GM12878 (cell line): ENCODE results near the gene GPR63. TPM values are rescaled to one million over a fixed set of nuclear protein-coding genes. Genes with fewer than 3 reads are reported as not detected.

Experiments used
- BACH1 ChIP-seq: fragments of 450-650 bp; IDR thresholded peaks from 2 replicates; pipeline ENCODE4 v1.6.1; 2017; ENCODE audit warnings: mild to moderate bottlenecking, borderline replicate concordance
- BHLHE40 ChIP-seq, 2 experiments: fragments of 450-650 bp in 1 of 2; IDR thresholded peaks; 2 replicates each; pipeline ENCODE4 v1.6.1; 2011 to 2017; ENCODE audit warnings: low read depth in 2 of 2, borderline replicate concordance in 1 of 2, improper control_type of control experiment in 1 of 2, low read length in 1 of 2, mild to moderate bottlenecking in 1 of 2
- BMI1 ChIP-seq: fragments of 450-650 bp; IDR thresholded peaks from 2 replicates; pipeline ENCODE4 v1.6.1; 2016; ENCODE audit warnings: mild to moderate bottlenecking, moderate library complexity, borderline replicate concordance
- CBX3 ChIP-seq: fragments of 200-600 bp; sonication (generic); IDR thresholded peaks from 2 replicates; pipeline ENCODE4 v1.6.1; 2016; ENCODE audit warnings: low read depth, borderline replicate concordance
- CBX5 ChIP-seq: sonication (generic); IDR thresholded peaks from 2 replicates; pipeline ENCODE4 v1.6.1; 2016; ENCODE audit warnings: low read depth, moderate library complexity, mild to moderate bottlenecking, inconsistent platforms
- CHD4 ChIP-seq: fragments of 200-600 bp; sonication (generic); IDR thresholded peaks from 2 replicates; pipeline ENCODE4 v1.6.1; 2016; ENCODE audit warnings: mild to moderate bottlenecking
- E4F1 ChIP-seq: fragments of 450-650 bp; IDR thresholded peaks from 2 replicates; pipeline ENCODE4 v1.6.1; 2018; ENCODE audit warnings: borderline replicate concordance, mild to moderate bottlenecking; ENCODE audit not compliant: partially characterized antibody
- FOXK2 ChIP-seq: fragments of 450-650 bp; IDR thresholded peaks from 2 replicates; pipeline ENCODE4 v1.6.1; 2017; ENCODE audit warnings: mild to moderate bottlenecking, moderate library complexity
- HDGF ChIP-seq: fragments of 450-650 bp; IDR thresholded peaks from 2 replicates; pipeline ENCODE4 v1.6.1; 2016; ENCODE audit warnings: antibody characterized with exemption
- IKZF1 ChIP-seq: fragments of 450-650 bp; conservative IDR thresholded peaks from 2 replicates; pipeline ENCODE4 v1.6.1; 2017; ENCODE audit warnings: antibody characterized with exemption, mild to moderate bottlenecking
- MEF2B ChIP-seq: fragments of 450-650 bp; IDR thresholded peaks from 2 replicates; pipeline ENCODE4 v1.6.1; 2018; ENCODE audit warnings: mild to moderate bottlenecking, moderate library complexity; ENCODE audit not compliant: partially characterized antibody, poor library complexity, severe bottlenecking
- MLLT1 ChIP-seq: fragments of 450-650 bp; IDR thresholded peaks from 2 replicates; pipeline ENCODE4 v1.6.1; 2016; ENCODE audit warnings: mild to moderate bottlenecking
- NBN ChIP-seq: fragments of 450-650 bp; IDR thresholded peaks from 2 replicates; pipeline ENCODE4 v1.6.1; 2016
- NFYA ChIP-seq: IDR thresholded peaks from 2 replicates; pipeline ENCODE4 v1.6.1; 2011; ENCODE audit warnings: low read depth, mild to moderate bottlenecking, low read length, improper control_type of control experiment, borderline replicate concordance
- NR2C1 ChIP-seq: fragments of 450-650 bp; IDR thresholded peaks from 2 replicates; pipeline ENCODE4 v1.6.1; 2017; ENCODE audit warnings: antibody characterized with exemption, mild to moderate bottlenecking, moderate library complexity
- NR2C2 ChIP-seq: IDR thresholded peaks from 2 replicates; pipeline ENCODE4 v1.6.1; 2011; ENCODE audit warnings: borderline replicate concordance, low read depth; ENCODE audit not compliant: control insufficient read depth, insufficient read length
- PKNOX1 ChIP-seq: fragments of 450-650 bp; IDR thresholded peaks from 2 replicates; pipeline ENCODE4 v1.6.1; 2016; ENCODE audit warnings: mild to moderate bottlenecking
- RB1 ChIP-seq: fragments of 450-650 bp; formaldehyde crosslinking; IDR thresholded peaks from 2 replicates; pipeline ENCODE4 v1.6.1; 2017; ENCODE audit warnings: mild to moderate bottlenecking, borderline replicate concordance
- SMARCA5 ChIP-seq: fragments of 450-650 bp; IDR thresholded peaks from 2 replicates; pipeline ENCODE4 v1.6.1; 2017; ENCODE audit warnings: mild to moderate bottlenecking
- STAT3 ChIP-seq: IDR thresholded peaks from 2 replicates; pipeline ENCODE4 v1.6.1; 2011; ENCODE audit warnings: low read depth, low read length, improper control_type of control experiment
- TAF1 ChIP-seq: IDR thresholded peaks from 2 replicates; pipeline ENCODE4 v1.6.1; 2011; ENCODE audit warnings: mild to moderate bottlenecking, low read depth, low read length, borderline replicate concordance
- YY1 ChIP-seq: IDR thresholded peaks from 2 replicates; pipeline ENCODE4 v1.6.1; 2011; ENCODE audit warnings: low read depth, mild to moderate bottlenecking, low read length
- polyA plus RNA-seq, 11 experiments: library from polyadenylated mRNA; depleted of rRNA in 4 of 11; unstranded in 6 of 11; stranded (reverse) in 5 of 11; fragments of >200 nt; fragmentation: Nextera tagmentation in 4 of 11; fragmentation: Illumina TruSeq in 1 of 11; extraction: Ambion mirVana in 4 of 11; extraction: Trizol in 1 of 11; gene quantifications; 1 replicate in 1 of 11; 2 replicates in 10 of 11; pipeline versions ENCODE4 v1.2.1 to v1.2.3, GENCODE V29; 2011 to 2016; ENCODE audit warnings: inconsistent platforms in 2 of 11, missing spikeins in 2 of 11, low read depth in 1 of 11
- total RNA-seq, 4 experiments: library from RNA; depleted of rRNA in 3 of 4; stranded (reverse); fragments of >200 nt in 3 of 4; fragmentation: Illumina TruSeq in 1 of 4; extraction: Trizol in 1 of 4; gene quantifications; 2 replicates each; pipeline versions ENCODE4 v1.2.1 to v1.2.3, GENCODE V29; 2013 to 2021
- TF ChIP-seq, protein P1 (sequence below): fragments of 450-650 bp; IDR thresholded peaks from 2 replicates; pipeline ENCODE4 v1.6.1; 2017; ENCODE audit warnings: mild to moderate bottlenecking, low read depth, inconsistent platforms; ENCODE audit not compliant: poor library complexity, severe bottlenecking

Gene GPR63
- total and polyA plus RNA-seq, 10 of the 15 experiments (the other 5 are each of a cell fraction or from before 2014, with no cell fraction given) = 1.6 to 6.6 (median 3.5) TPM

GRCh38 chr6:96837081-96837971 is at the start of gene GPR63 (continued):
- TF ChIP-seq NBN (no peak; the same call in 1 of the 2 replicates), BMI1 (0 out of 2 replicates have a peak, but pooled peaks have one; percentile 60), NFYA (no peak), CHD4 (no peak), BHLHE40 (IDR thresholded peaks at IDR 0.05; ENCODE audit: borderline replicate concordance in 1 of 2, low read depth in 2 of 2, low read length in 1 of 2) (peak in 1 of 2 experiments; percentile 15; a peak in 1 of 4 replicates), MLLT1 (0 out of 2 replicates have a peak, but pooled peaks have one; percentile 30), YY1 (peak; percentile 28; the same call in 1 of the 2 replicates), CBX5 (peak; percentile 59; the same call in 1 of the 2 replicates), IKZF1 (peak; percentile 81), RB1 (peak; percentile 73; the same call in 1 of the 2 replicates), PKNOX1 (no peak), NR2C2 (no peak), NR2C1 (no peak), SMARCA5 (peak; percentile 62; the same call in 1 of the 2 replicates), TAF1 (peak; percentile 65; the same call in 1 of the 2 replicates), BACH1 (0 out of 2 replicates have a peak, but pooled peaks have one; percentile 21), CBX3 (no peak), MEF2B (peak; percentile 14), FOXK2 (no peak), HDGF (peak; percentile 87), E4F1 (no peak), STAT3 (no peak)
- TF ChIP-seq, protein P1, sequence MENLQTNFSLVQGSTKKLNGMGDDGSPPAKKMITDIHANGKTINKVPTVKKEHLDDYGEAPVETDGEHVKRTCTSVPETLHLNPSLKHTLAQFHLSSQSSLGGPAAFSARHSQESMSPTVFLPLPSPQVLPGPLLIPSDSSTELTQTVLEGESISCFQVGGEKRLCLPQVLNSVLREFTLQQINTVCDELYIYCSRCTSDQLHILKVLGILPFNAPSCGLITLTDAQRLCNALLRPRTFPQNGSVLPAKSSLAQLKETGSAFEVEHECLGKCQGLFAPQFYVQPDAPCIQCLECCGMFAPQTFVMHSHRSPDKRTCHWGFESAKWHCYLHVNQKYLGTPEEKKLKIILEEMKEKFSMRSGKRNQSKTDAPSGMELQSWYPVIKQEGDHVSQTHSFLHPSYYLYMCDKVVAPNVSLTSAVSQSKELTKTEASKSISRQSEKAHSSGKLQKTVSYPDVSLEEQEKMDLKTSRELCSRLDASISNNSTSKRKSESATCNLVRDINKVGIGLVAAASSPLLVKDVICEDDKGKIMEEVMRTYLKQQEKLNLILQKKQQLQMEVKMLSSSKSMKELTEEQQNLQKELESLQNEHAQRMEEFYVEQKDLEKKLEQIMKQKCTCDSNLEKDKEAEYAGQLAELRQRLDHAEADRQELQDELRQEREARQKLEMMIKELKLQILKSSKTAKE = no peak
